GM15510 (cell line): ENCODE measurements around the gene SPRYD3.

ENCODE experiments used
- POLR2A ChIP-seq: IDR thresholded peaks from 3 replicates; pipeline ENCODE4 v1.6.1; 2011; ENCODE audit warnings: borderline replicate concordance; ENCODE audit not compliant: insufficient read length; ENCODE audit errors: extremely low read depth

SPRYD3 gene

DNA sequence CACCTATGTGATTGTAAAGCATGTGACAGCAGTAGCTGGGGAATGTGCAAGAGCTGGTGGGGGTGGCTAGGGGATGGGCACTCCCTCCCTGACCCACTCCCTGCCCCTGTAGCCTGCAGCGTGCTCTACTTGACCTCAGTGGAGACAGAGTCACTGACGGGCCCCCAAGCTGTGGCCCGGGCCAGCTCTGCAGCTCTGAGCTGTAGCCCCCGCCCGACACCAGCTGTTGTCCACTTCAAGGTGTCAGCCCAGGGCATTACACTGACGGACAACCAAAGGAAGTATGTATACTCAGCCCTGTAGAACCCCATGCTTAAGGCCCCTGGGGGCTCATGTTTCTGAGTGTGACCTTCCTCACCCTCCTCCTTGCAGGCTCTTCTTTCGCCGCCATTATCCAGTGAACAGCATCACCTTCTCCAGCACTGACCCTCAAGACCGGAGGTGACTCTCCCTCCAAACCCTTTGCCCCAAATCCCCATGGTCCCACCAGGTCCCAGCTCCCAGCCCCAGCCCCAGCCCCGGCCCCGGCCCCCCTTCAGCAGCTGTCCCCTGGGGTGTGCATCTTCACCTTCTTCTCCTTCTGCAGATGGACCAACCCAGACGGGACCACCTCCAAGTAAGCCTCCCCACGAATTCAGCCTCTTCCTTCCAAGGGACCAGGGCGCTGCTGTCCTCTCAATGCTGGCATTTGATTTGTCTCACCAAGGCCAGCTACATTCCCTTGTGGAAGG lies 16.0 kb downstream of the SPRYD3 start:
- TF ChIP-seq POLR2A, result no peak

DNA sequence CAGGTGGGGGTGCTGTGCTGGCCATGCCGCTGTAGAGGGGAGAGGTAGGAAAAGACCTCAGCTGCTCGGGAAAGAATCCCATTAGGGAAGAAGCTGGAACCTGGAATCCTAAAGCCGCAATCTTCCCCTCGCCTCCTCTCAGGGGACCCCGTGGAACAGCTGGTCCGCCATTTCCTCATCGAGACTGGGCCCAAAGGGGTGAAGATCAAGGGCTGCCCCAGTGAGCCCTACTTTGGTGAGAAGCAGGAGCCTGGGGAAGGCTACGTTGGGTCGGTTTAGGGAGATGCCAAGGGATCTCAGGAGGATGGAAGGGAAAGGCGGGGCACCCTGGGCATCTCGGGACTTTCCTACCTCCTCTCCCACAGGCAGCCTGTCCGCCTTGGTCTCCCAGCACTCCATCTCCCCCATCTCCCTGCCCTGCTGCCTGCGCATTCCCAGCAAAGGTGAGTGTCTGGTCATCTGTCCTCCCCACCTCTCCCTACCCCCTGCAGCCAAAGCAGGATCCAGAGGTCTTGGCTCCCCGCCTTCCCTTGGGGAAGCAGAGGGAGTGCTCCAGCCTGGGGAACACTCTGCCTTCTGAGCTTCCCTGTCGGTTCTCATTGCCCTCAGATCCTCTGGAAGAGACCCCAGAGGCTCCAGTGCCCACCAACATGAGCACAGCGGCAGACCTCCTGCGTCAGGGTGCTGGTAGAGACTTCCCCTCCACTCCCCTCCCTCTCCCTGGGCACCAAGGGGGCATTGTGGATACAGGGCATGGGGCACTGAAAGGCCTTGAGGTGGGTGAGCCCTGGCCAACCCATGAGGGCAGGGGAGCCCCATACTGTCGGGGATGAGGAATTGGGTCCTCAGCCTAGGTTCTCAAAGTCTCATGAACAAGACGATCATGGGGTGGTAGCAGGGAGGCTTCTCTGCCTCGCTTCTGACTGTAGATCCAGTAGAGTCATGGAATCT lies 16.9 kb downstream of the SPRYD3 start:
- no peak for TF ChIP-seq POLR2A

GRCh38 chr12:53061404-53062010 lies 17.7 kb downstream of the SPRYD3 start:
- no peak for TF ChIP-seq POLR2A

DNA sequence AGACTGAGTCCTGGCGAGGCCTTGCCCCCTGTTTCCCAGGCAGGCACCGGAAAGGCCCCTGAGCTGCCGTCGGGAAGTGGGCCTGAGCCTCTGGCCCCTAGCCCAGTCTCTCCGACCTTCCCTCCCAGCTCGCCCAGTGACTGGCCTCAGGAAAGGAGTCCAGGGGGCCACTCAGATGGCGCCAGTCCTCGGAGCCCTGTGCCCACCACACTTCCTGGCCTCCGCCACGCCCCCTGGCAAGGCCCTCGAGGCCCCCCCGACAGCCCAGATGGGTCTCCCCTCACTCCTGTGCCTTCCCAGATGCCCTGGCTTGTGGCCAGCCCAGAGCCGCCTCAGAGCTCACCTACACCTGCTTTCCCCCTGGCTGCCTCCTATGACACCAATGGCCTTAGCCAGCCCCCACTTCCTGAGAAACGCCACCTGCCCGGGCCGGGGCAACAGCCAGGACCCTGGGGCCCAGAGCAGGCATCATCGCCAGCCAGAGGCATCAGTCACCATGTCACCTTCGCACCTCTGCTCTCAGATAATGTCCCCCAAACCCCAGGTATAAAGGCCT lies 18.4 kb downstream of the SPRYD3 start:
- TF ChIP-seq POLR2A, result no peak

GRCh38 chr12:53060064-53060720 lies 19.0 kb downstream of the SPRYD3 start:
- TF ChIP-seq POLR2A, result no peak

- no peak for TF ChIP-seq POLR2A
Measured at GRCh38 chr12:53059434-53060063, 19.6 kb downstream of the SPRYD3 start.

GRCh38 chr12:53058674-53059433 lies 20.3 kb downstream of the SPRYD3 start:
- no peak for TF ChIP-seq POLR2A

DNA sequence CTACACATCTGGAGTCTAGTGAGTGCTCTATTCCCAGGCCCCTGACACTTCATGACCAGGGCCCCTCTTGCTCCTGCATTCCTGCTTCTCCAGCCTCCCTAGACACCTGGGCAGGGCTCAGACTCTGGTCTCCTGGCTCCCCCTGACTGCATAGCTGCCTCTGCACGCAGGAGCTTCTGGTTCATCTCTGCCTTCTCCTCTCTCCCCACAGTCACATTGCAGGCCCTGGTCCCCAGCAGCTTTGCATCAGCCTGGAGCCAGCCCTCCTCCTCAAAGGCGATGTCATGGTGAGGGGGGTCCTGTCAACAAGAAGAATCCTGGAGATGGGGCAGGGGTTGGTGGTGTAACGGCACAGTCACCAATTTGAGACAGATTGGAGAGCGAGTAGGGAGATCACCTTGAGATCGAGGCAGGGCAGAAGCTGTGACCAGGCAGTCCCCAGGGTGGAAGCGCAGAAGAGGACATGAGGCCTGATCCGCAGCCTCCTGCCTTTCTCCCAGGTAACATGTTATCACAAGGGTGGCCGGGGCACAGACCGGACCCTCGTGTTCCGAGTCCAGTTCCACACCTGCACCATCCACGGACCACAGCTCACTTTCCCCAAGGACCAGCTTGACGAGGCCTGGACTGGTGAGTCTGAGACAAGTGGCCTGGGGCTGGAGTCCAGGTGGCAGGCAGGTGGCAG lies 21.2 kb downstream of the SPRYD3 start:
- TF ChIP-seq POLR2A, result no peak

DNA sequence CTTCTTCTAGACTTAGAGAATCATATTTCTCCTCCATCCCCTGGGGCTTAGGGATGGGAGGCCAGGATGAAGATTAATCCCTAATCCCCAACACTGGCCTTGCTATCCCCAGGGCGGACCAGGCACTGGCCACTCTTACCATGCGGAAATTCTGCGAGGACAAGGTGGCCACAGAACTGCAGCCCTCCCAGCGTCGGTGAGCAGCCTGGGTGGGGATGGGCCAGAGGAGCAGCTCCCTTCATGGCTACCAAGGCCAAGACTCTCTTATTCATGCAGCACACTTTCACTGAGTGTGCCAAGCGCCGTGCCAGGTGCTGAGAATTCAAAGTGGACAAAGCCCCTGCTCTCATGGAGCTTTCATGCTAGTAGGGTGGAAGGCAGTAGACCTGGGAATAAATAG lies 22.3 kb downstream of the SPRYD3 start:
- no peak for TF ChIP-seq POLR2A

DNA sequence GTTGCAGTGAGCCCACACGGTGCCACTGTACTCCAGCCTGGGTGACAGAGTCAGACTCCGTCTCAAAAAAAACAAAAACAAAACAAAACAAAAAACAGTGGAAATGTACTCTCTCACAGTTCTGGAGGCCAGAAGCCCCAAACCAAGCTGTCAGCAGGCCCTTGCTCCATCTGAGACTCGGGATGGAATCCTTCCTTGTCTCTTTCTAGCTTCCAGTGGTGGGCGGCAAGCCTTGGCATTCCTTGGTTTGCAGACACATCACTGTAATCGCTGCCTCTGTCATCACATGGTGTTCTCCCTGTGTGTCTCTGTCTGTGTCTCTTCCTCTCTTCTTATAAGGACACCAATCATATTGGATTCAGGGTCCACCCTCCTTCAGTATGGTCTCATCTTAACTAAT lies 22.9 kb downstream of the SPRYD3 start:
- no peak for TF ChIP-seq POLR2A

DNA sequence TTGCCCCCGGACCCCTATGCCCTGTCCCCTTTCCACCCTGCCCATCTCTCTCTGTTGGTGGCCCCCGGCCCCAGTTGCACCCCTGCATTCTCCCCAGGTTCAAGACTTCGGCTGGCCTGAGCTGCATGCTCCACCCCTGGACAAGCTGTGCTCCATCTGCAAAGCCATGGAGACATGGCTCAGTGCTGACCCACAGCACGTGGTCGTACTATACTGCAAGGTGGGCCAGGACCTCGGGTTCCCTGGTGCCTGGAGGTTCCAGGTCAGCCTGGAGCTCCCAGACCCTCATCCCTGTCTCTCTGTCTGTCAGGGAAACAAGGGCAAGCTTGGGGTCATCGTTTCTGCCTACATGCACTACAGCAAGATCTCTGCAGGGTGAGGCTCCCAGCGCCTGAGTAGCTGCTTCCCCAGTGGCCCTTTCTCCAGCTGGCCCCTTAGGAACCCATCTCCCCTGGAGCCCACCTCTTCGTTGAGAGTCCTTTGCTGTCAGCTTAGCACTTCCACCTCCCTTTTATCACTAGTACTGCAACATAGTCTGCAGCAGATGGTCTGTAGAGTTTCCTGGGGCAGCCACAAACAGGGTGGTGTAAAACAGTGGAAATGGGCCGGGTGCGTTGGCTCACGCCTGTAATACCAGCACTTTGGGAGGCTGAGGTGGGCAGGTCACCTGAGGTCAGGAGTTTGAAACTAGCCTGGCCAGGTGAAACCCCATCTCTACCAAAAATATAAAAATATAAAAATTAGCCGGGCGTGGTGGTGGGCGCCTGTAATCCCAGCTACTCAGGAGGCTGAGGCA lies 23.5 kb downstream of the SPRYD3 start:
- TF ChIP-seq POLR2A, result no peak

DNA sequence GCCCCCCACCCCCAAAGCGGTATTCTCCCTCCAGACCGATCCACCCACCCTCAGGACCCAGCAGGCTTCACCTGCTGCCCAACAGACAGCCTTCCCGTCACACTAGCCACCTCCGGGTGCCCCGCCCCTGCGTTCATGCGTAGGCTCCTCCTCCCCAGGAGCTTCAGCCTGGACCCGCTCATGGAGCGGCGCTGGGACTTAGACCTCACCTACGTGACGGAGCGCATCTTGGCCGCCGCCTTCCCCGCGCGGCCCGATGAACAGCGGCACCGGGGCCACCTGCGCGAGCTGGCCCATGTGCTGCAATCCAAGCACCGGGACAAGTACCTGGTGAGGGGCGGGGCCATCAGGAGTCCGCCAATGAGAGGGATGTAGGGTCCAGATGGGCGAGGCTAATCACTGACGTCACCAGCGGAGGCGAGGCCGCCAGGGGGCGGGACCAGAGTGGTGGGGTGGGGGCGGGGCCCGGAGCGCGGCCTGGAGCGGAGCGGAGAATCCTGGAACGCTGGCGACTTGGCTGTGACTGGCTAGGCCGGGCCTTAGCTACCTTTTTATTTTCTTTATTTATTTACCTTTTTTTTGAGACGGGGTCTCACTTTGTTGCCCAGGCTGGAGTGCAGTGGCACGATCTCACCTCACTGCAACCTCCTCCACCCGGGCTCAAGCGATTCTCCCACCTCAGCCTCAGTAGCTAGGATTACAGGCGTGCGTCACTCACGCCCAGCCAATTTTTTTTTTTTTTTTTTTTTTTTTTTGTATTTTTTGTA lies 24.9 kb downstream of the SPRYD3 start:
- TF ChIP-seq POLR2A, result peak; percentile 44
